Neural cell (in vitro differentiated cells): Measurements from ENCODE around the gene HIPK2. TPM values are rescaled to one million over a fixed set of nuclear protein-coding genes. Genes with fewer than 3 reads are reported as not detected.
"Not testable (repeated sequence)": the region's sequence is repeated elsewhere in the genome, so short reads cannot be mapped to it uniquely, and the experiment has no call there.

Experiments
- H2AFZ ChIP-seq: fragments of 200-600, 300-800 bp; sonication (generic), shearing (Covaris generic); 2 replicates; pipeline ENCODE4 v1.6.0; 2014; ENCODE audit warnings: low read depth, mild to moderate bottlenecking, antibody characterized with exemption, low read length, moderate library complexity
- H3F3A ChIP-seq: fragments of 200-600 bp; shearing (Covaris generic); 2 replicates; pipeline ENCODE4 v1.6.1; 2016; ENCODE audit warnings: mild to moderate bottlenecking, moderate library complexity, mixed read lengths, antibody characterized with exemption, low read length; ENCODE audit not compliant: insufficient read depth, poor library complexity, severe bottlenecking
- H3K27ac ChIP-seq: fragments of 200-600, 300-800 bp; sonication (generic), shearing (Covaris generic); 2 replicates; pipeline ENCODE4 v1.5.1; 2014; ENCODE audit warnings: mild to moderate bottlenecking, low read length, moderate library complexity
- H3K27me3 ChIP-seq: fragments of 300-800, 200-600 bp; sonication (generic), shearing (Covaris generic); 2 replicates; pipeline ENCODE4 v1.6.0; 2014; ENCODE audit warnings: mild to moderate bottlenecking, low read depth, low read length, moderate library complexity; ENCODE audit not compliant: insufficient read depth
- H3K36me3 ChIP-seq: fragments of 300-800, 200-600 bp; sonication (generic), shearing (Covaris generic); 2 replicates; pipeline ENCODE4 v1.5.1; 2014; ENCODE audit warnings: mild to moderate bottlenecking, antibody characterized with exemption, low read length, moderate library complexity; ENCODE audit not compliant: insufficient read depth
- H3K4me2 ChIP-seq: fragments of 300-800, 200-600 bp; sonication (generic), shearing (Covaris generic); 2 replicates; pipeline ENCODE4 v1.6.0; 2014; ENCODE audit warnings: mild to moderate bottlenecking, low read length
- H3K4me3 ChIP-seq: fragments of 300-800, 200-600 bp; sonication (generic), shearing (Covaris generic); 2 replicates; pipeline ENCODE4 v1.5.1; 2014; ENCODE audit warnings: mild to moderate bottlenecking, low read length, moderate library complexity
- H3K79me2 ChIP-seq: fragments of 200-600 bp; shearing (Covaris generic); replicated peaks from 2 replicates; pipeline ENCODE4 v1.6.0; 2014; ENCODE audit warnings: mild to moderate bottlenecking, low read length, moderate library complexity; ENCODE audit not compliant: insufficient read depth
- H3K9ac ChIP-seq: fragments of 300-800, 200-600 bp; sonication (generic), shearing (Covaris generic); 2 replicates; pipeline ENCODE4 v1.6.1; 2016; ENCODE audit warnings: mild to moderate bottlenecking, low read length, mixed read lengths
- H3K9me2 ChIP-seq: fragments of 200-600 bp; shearing (Covaris generic); 2 replicates; pipeline ENCODE4 v1.6.1; 2016; ENCODE audit warnings: mild to moderate bottlenecking, low read length, mixed read lengths; ENCODE audit not compliant: insufficient read depth
- H3K9me3 ChIP-seq: fragments of 200-600, 300-800 bp; sonication (generic), shearing (Covaris generic); 2 replicates; pipeline ENCODE4 v1.6.1; 2016; ENCODE audit warnings: mild to moderate bottlenecking, mixed run types, low read length, moderate library complexity, mixed read lengths
- H4K20me1 ChIP-seq: fragments of 200-600 bp; shearing (Covaris generic); 2 replicates; pipeline ENCODE4 v1.6.1; 2016; ENCODE audit warnings: mild to moderate bottlenecking, mixed run types; ENCODE audit not compliant: insufficient read depth
- CTCF ChIP-seq: fragments of 450-650 bp; IDR thresholded peaks from 2 replicates; pipeline ENCODE4 v1.5.1; 2014; ENCODE audit warnings: antibody characterized with exemption, mild to moderate bottlenecking, moderate library complexity; ENCODE audit not compliant: poor library complexity, severe bottlenecking
- EP300 ChIP-seq: fragments of 450-650 bp; conservative IDR thresholded peaks from 2 replicates; pipeline ENCODE4 v1.6.1; 2014; ENCODE audit warnings: antibody characterized with exemption, mild to moderate bottlenecking, moderate library complexity; ENCODE audit not compliant: poor library complexity, severe bottlenecking
- EZH2 ChIP-seq: fragments of 200-600, 300-800 bp; shearing (Covaris generic), sonication (generic); IDR thresholded peaks from 2 replicates; pipeline ENCODE4 v1.6.1; 2014; ENCODE audit warnings: antibody characterized with exemption, low read length, borderline replicate concordance, mild to moderate bottlenecking; ENCODE audit not compliant: insufficient read depth, poor library complexity, severe bottlenecking
- MXI1 ChIP-seq: fragments of 450-650 bp; conservative IDR thresholded peaks from 2 replicates; pipeline ENCODE4 v1.6.1; 2014; ENCODE audit warnings: antibody characterized with exemption, mild to moderate bottlenecking; ENCODE audit not compliant: poor library complexity, severe bottlenecking
- POLR2AphosphoS5 ChIP-seq: IDR thresholded peaks from 2 replicates; pipeline ENCODE4 v1.6.1; 2012
- RAD21 ChIP-seq: fragments of 450-650 bp; conservative IDR thresholded peaks from 2 replicates; pipeline ENCODE4 v1.6.1; 2014; ENCODE audit warnings: antibody characterized with exemption, mild to moderate bottlenecking, moderate library complexity
- REST ChIP-seq: IDR thresholded peaks from 2 replicates; pipeline ENCODE4 v1.6.1; 2012; ENCODE audit warnings: borderline replicate concordance
- SMC3 ChIP-seq: fragments of 450-650 bp; conservative IDR thresholded peaks from 2 replicates; pipeline ENCODE4 v1.6.1; 2014; ENCODE audit warnings: antibody characterized with exemption, mild to moderate bottlenecking, moderate library complexity; ENCODE audit not compliant: poor library complexity
- TAF1 ChIP-seq: IDR thresholded peaks from 2 replicates; pipeline ENCODE4 v1.6.1; 2012; ENCODE audit warnings: low read depth
- polyA plus RNA-seq: library from polyadenylated mRNA; depleted of rRNA; stranded (reverse); fragments of >200 nt; gene quantifications from 2 replicates; pipeline ENCODE4 v1.2.3, GENCODE V29; 2014

HIPK2 gene
- polyA plus RNA-seq, 1 donor from 2014 or later = 8.5 TPM

GRCh38 chr7:139614886-139615285 is 162.9 kb downstream of the HIPK2 start:
- H3F3A ChIP-seq = no peaks in the 10 kb centered on the region
- H3K4me2 ChIP-seq = no peak overlapping the region
- no peaks in the 10 kb centered on the region for H3K27me3 ChIP-seq
- no peak overlapping the region for H3K4me3 ChIP-seq
- H2AFZ ChIP-seq = no peak overlapping the region
- no peak overlapping the region for H3K9ac ChIP-seq
- TF ChIP-seq CTCF = no peak
- TF ChIP-seq EZH2 = no peak
- no peak for TF ChIP-seq EP300
- TF ChIP-seq RAD21 = no peak
- TF ChIP-seq POLR2AphosphoS5 = no peak
- TF ChIP-seq SMC3 = no peak
- TF ChIP-seq MXI1 = no peak
- TF ChIP-seq TAF1 = no peak
- TF ChIP-seq REST = no peak
- no peaks in the 10 kb centered on the region for H4K20me1 ChIP-seq
- H3K9me3 ChIP-seq = no peaks in the 10 kb centered on the region
- no peaks in the 10 kb centered on the region for H3K79me2 ChIP-seq
- H3K27ac ChIP-seq = no peak overlapping the region
- peaks cover 14% of the 10 kb centered on the region for H3K36me3 ChIP-seq
- no peaks in the 10 kb centered on the region for H3K9me2 ChIP-seq

GRCh38 chr7:139613971-139614411 is 163.8 kb downstream of the HIPK2 start:
- Histone ChIP-seq H3K79me2 (no peaks in the 10 kb centered on the region), H3K4me3 (no peak overlapping the region), H3F3A (no peaks in the 10 kb centered on the region), H3K4me2 (no peak overlapping the region), H3K9ac (no peak overlapping the region), H3K9me3 (no peaks in the 10 kb centered on the region), H3K27me3 (no peaks in the 10 kb centered on the region), H2AFZ (no peak overlapping the region), H3K9me2 (no peaks in the 10 kb centered on the region), H3K27ac (no peak overlapping the region), H4K20me1 (no peaks in the 10 kb centered on the region), H3K36me3 (peaks cover 14% of the 10 kb centered on the region)
- TF ChIP-seq EZH2 (no peak), SMC3 (no peak), TAF1 (no peak)

GRCh38 chr7:139611556-139611955 is 166.2 kb downstream of the HIPK2 start:
- not testable (repeated sequence) for H3K27ac ChIP-seq, H3K79me2 ChIP-seq

More at GRCh38 chr7:139611556-139611955, 166.2 kb downstream of the HIPK2 start:
- H3K4me3 ChIP-seq, H3F3A ChIP-seq, H3K36me3 ChIP-seq, H3K9me3 ChIP-seq, H3K9ac ChIP-seq, H3K4me2 ChIP-seq, H3K9me2 ChIP-seq, H2AFZ ChIP-seq, H4K20me1 ChIP-seq, H3K27me3 ChIP-seq: not testable (repeated sequence)
